Effector CD4-positive, alpha-beta T cell (primary cell): ENCODE data around the gene DNAJC7.
"Not testable (repeated sequence)": the region's sequence is repeated elsewhere in the genome, so short reads cannot be mapped to it uniquely, and the experiment has no call there.

Experiments
- DNase-seq: peaks from one replicate; pipeline ENCODE4 v3.0.0-alpha.2; 2020

DNAJC7 gene

GRCh38 chr17:42010898-42011516, 6.2 kb downstream of the DNAJC7 start:
- DNase-seq = no peak

GRCh38 chr17:42010266-42010680, 7.0 kb downstream of the DNAJC7 start:
- not testable (repeated sequence) for DNase-seq

GRCh38 chr17:42009170-42009569, 8.1 kb downstream of the DNAJC7 start:
- DNase-seq = no peak

- no peak for DNase-seq
Measured at GRCh38 chr17:42005166-42005565, 12.1 kb downstream of the DNAJC7 start.

GRCh38 chr17:42002792-42003301, 14.4 kb downstream of the DNAJC7 start:
- no peak for DNase-seq

GRCh38 chr17:42002175-42002791, 15.0 kb downstream of the DNAJC7 start:
- no peak for DNase-seq

- DNase-seq = no peak
Measured at GRCh38 chr17:42001729-42002128, 15.5 kb downstream of the DNAJC7 start.

- no peak for DNase-seq
Measured at GRCh38 chr17:42000413-42001133, 16.7 kb downstream of the DNAJC7 start.

- DNase-seq = no peak
Measured at GRCh38 chr17:41998497-41998896, 18.7 kb downstream of the DNAJC7 start.

GRCh38 chr17:41996855-41997164, 20.4 kb downstream of the DNAJC7 start:
- no peak for DNase-seq

- no peak for DNase-seq
Measured at GRCh38 chr17:41992576-41992975, 24.7 kb downstream of the DNAJC7 start.

GRCh38 chr17:41989702-41990419, 27.4 kb downstream of the DNAJC7 start:
- no peak for DNase-seq

- DNase-seq = no peak
Measured at GRCh38 chr17:41988418-41988817, 28.8 kb downstream of the DNAJC7 start.

GRCh38 chr17:41987642-41988041, 29.6 kb downstream of the DNAJC7 start:
- no peak for DNase-seq

GRCh38 chr17:41986634-41987033, 30.6 kb downstream of the DNAJC7 start:
- DNase-seq = no peak

GRCh38 chr17:41985919-41986318, 31.3 kb downstream of the DNAJC7 start:
- DNase-seq = no peak

GRCh38 chr17:41984454-41984853, 32.8 kb downstream of the DNAJC7 start:
- DNase-seq = no peak

GRCh38 chr17:41982026-41982760, 35.0 kb downstream of the DNAJC7 start:
- no peak for DNase-seq

- DNase-seq = no peak
Measured at GRCh38 chr17:41977991-41978390, 39.2 kb downstream of the DNAJC7 start.

GRCh38 chr17:41976142-41976768, 41.0 kb downstream of the DNAJC7 start:
- DNase-seq = no peak

- DNase-seq = no peak
Measured at GRCh38 chr17:41975099-41976083, 41.8 kb downstream of the DNAJC7 start.
